GM11168 (cell line): ENCODE data around the gene SFMBT1.

Experiments
- in situ Hi-C: fragments of 300-500 bp; cut with MboI; formaldehyde crosslinking; loops from one replicate; pipeline ENCODE4 v1.12.0; 2022; ENCODE audit warnings: low sequenced_read_pairs; ENCODE audit not compliant: unreplicated experiment

SFMBT1 gene

GRCh38 chr3:52931328-52931727 is 114.5 kb downstream of the SFMBT1 start:
- in situ Hi-C loops = no loop called here

DNA sequence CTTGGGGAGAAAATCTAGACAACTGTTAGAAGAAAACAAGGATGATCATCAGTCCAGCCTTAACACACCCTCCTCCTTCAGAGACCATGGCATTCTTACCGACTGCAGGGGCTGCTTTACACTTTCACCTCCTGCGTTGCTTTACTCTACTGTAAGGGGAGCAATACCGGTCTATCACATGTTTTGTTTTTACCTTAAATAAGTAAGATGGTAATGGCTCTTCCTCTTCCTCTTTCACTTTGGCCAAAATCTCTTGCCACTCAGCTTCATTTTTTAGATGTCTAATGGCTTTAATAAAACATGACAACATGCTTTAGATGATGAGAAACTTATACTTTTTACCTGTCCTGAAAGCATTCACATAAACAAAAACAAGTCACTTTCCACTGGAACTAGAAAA is 115.1 kb downstream of the SFMBT1 start:
- in situ Hi-C loops = no loop called here

DNA sequence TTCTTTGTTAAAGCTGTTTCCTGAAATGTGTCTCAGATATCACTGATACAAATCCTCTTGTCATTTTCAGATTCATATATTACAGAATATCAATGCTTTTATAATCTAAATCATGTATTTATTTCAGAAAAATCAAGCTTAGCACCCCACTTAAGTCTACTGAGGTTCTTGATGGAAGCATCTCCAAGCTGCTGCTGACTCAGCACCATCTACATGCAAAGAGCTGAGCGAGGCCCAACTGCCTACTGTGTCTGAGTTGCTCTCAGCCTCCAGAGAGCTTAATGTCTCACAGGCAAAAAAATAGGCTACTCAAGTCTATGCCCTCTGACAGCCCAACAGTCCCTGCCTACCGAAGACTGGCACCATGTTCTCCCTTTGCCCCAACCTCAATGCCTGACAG is 119.3 kb downstream of the SFMBT1 start:
- in situ Hi-C loops = no loop called here

DNA sequence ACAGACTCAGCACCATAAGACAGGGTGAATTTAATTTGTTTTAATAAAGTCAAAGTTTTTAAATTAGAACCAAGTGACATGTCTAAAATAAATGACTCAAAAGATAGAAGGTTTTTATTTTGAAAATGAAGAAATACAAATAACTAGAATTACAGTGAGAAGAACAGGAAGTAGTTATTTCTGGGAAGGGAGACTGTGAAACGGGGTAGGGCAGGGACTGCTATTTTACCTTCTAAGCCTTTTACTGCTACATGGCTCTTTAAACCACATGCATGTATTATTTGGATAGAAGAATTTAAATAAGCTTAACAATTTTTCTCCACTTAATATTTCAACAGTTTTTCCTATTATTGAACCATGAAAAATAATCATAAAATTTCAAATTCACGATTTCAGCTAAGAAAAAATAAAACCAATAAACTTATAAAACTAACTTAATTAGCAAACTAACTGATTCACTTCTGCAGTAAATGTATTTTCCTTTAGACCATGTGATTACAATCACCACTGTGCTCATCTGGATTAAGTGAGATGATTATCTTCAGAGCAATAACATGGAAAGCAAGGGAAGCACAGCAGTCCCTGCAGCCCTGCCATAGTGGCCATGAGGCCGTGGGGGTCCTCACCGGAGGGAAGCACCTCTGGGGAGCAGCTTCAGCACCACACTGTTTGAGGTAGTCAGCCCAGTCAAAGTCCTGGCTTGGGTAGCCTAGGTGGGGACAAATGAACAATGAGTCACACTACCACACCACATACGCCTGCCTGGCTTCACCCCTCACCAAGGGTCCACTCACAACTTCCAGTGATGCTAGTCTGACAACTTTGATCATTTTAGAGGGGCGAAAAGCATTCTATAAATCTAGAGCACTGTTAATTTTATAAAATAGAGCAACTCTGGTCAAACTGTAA is 120.2 kb downstream of the SFMBT1 start:
- in situ Hi-C loops = no loop called here

GRCh38 chr3:52923963-52924362 is 121.9 kb downstream of the SFMBT1 start:
- in situ Hi-C loops = no loop called here

DNA sequence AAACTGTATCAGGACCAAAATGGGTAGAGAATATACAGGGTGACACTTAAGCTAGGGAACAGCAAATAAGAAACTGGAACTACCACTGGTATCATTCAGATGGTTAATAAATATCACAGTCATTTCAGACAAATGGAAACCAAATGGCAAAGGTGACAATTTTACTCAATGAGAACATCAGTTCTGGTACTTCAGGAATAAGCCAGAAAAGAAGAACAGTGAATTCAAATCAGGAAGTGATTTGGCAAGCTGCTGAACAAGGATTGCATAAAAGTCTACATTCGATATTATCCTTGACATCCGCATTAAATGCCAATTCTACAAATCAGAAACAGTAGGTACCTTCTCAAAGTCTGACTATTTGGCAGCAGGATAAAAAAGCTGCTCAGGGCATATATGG is 125.0 kb downstream of the SFMBT1 start:
- in situ Hi-C loops = no loop called here

DNA sequence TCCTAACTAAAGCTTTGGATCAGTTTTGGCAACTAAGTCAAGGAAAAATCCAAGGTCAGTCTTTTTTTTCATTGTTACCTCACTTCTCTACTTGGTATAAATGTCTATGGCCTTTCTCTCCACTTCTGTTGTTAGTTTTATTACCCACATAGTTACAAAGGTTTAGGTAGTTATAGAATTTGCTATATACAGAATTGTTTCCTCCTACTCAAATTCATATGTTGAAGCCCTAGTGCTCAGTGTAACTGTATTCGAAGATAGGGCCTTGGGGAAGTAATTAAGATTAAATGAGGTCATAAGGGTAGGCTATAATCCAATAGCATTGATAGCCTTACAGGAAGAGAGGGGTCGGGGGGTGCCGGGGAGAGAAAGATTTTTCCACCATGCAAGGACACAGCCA is 128.8 kb downstream of the SFMBT1 start:
- in situ Hi-C loops = no loop called here

DNA sequence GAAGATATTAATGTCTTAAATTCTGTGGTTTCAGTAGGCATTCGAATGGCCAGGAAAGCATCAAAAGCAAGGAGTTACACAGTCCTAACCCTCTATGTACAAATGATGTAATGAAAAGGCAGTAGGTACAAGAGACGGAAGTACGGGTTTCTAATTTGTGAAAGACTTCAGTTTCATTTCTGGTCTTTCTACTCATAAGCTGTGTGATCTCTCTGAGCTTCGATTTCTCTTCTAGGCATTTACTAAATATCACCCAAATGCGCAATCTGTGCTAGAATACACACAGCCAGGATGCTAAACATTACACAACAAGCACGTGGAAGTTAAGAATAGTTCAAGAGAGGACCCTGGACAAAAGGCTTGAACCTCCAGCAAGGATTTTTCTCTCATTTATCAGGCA is 130.6 kb downstream of the SFMBT1 start:
- in situ Hi-C loops = no loop called here

- in situ Hi-C loops = no loop called here
Observed at GRCh38 chr3:52912885-52913731, 132.8 kb downstream of the SFMBT1 start.

- in situ Hi-C loops = no loop called here
Observed at GRCh38 chr3:52910823-52911222, 135.1 kb downstream of the SFMBT1 start.

GRCh38 chr3:52907497-52907896 is 138.4 kb downstream of the SFMBT1 start:
- in situ Hi-C loops = no loop called here

DNA sequence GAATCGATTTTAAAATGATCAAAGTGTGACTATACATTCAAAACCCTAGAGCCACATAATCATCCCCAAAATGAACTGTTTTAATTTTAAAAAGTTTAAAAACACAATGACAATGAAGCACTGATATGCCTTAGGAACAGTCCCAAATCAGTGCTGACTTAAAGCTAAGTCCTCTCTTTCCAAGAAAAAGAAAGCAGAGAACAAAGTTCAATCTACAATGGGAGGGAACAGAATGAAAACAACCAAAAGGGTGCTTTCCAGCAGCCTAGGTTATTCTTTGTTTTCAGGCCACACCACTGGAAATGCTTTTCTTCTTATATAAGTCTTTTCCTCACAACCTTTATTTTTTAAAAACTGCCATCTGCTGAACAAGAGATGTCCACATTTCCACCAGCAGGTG is 141.3 kb downstream of the SFMBT1 start:
- in situ Hi-C loops = no loop called here

DNA sequence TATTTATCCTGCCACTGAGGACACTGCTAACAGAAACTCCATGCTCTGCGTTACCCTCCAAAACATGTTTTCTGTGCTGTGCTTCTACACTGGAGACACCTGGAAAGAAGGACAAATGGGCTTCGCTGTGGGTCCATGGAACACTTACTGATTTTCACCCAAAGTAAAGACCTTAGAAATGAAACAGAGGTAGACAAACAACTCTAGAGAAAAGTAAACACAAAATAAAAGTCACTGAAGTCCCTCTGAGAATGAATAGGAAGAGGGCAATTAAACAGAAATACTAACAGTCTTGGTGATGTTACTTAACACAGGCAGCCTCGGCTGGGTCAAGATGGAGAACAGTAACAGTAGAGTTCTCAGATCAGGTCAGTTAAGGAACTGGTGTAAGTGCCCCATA is 141.9 kb downstream of the SFMBT1 start:
- in situ Hi-C loops = no loop called here

- in situ Hi-C loops = no loop called here
Observed at GRCh38 chr3:52897130-52898122, 148.4 kb downstream of the SFMBT1 start, which contains the start of gene STIMATE. TSS of gene STIMATE (minus strand) at chr3:52897548. CDS start at chr3:52897450, 98 bp downstream.

GRCh38 chr3:52896613-52897012 is 149.3 kb downstream of the SFMBT1 start:
- in situ Hi-C loops = no loop called here

DNA sequence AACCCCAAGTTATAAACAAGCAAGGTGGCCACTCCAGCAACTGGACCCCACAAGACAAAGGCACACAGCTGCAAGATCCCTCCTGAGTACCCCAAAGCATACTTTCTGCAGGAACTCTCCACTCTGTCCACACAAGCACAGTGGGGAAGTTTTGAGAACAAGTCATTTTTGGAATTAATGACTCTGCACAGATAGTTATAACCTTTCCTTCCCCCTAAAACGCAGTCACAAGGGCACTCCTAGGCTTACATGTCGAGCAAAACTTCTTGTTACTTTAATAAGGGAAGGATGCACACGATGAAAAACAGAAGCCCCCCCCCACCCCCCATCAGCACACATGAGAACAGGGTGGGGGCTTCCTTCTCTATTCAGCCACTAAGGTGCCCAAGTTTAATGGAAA is 149.7 kb downstream of the SFMBT1 start:
- in situ Hi-C loops = no loop called here

DNA sequence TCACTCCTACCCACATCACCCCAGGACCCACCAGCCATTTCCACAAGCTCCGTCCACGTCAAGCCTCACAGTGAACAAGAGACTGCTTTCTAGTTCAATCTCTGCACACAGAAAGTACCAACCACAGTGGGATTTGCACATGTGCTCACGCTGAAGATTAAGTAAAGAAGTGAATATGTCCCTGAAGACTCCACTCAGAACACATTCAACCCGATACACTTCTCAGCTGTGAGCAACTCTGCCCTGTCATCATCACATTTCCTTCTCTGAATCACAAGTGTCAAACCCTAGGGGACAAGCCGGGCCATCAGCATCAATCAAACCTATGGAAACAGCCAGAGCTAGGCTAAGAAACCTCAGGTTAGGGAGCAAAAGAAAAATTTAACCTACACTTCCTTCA is 150.5 kb downstream of the SFMBT1 start:
- in situ Hi-C loops = no loop called here

DNA sequence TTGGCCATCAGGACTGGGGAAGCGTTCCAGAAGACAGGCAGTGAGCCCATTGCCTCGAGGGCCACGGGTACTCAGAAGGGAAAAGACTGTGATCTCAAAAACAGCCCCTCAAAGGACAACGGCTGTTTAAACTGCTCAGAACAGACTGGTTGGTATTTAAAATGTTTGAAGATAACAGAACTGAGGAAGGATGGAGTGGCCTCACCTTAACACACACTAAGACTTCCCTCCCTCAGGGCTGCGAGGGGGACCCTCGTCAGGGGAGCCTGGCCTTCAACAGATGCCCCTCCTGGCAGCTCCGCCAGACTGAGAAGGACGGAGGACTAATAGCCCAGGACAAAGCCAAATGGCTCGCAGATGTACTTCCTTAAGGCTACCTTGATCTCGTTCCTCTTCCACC is 151.1 kb downstream of the SFMBT1 start:
- in situ Hi-C loops = no loop called here

DNA sequence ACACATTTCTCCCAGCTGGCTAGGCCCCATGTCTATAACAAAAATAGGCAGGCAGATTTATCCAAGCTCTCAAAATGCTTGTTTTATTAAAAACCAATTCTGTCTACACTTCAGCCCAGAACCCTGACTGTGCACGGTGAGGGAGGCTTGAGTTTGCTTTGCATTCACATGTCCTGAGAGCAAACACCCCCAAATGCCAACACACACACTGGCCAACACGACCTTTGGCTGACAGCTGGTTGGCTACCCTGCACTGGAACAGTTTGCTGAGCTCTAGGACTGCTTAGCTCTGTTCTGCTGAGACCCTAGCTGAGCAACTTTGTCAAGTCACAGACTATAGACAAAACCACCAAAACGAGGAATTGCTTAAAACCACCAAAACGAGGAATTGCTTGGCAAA is 152.2 kb downstream of the SFMBT1 start:
- in situ Hi-C loops = no loop called here
